Left kidney (tissue), 2 donors: ENCODE data around the gene RNF113A. TPM values are rescaled to one million over a fixed set of nuclear protein-coding genes. Genes with fewer than 3 reads are reported as not detected.
"Not testable (repeated sequence)": the region's sequence is repeated elsewhere in the genome, so short reads cannot be mapped to it uniquely, and the experiment has no call there.

ENCODE experiments used
- DNase-seq: peaks from one replicate; pipeline ENCODE4 v3.0.0-alpha.2; 2013
- polyA plus RNA-seq: library from polyadenylated mRNA; unstranded; fragments of 120-200 nt; gene quantifications from one replicate; pipeline ENCODE4 v1.2.1, GENCODE V29; 2013; ENCODE audit not compliant: insufficient read length

Gene RNF113A
- polyA plus RNA-seq, 1 donor = 10.9 TPM

DNA sequence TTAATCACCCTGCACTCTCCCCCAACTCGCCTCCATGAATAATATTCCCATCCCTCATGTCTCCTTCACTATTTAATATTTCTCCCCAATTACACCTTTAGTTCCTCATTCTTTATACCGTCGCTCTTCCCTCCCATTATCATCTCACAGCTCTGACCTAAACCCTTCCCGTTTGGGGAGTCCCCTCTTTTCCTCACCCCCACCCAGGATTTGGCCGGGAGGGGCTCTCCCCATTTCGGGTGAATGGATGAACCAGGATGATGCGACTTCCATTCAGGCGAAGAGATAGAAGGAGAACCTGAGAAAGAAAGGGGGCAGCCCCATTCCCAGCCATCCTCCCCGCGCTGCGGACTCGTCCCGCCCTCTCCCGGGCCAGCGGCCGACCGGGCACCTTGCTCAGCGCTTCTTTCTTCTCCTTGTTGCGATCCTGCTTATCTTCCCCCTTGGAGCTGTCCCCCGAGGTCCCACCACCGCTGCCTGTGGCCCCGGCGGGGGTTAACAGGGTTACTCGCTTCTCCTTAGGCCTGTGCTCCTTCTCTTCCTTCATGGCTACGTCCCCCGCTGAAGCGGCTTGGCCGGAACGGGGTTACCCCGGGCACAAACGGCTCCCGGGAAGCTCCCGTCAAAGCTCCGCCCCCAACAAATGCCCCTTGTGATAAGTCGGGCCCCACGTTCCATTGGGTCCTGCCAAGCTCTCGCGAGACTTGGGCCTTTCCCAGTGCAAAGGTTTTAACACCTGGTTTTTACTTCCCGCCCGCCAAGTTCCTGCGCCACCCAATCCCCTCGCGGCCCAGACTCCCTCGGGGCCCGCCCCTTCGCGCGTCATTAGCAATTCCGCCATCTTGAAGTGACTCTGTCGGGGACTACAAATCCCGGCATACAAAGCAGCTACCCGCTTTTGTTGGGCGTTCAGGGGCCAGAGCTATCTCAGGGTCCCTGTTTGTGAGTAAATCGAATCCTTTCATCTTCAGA is 18.9 kb downstream of the RNF113A start, which contains the start of gene UPF3B:
UPF3B (minus strand) TSS at position 582 of the 972 bp plus-strand sequence; CDS start at position 547, 35 bp downstream.
- DNase-seq = peak; percentile 94

DNA sequence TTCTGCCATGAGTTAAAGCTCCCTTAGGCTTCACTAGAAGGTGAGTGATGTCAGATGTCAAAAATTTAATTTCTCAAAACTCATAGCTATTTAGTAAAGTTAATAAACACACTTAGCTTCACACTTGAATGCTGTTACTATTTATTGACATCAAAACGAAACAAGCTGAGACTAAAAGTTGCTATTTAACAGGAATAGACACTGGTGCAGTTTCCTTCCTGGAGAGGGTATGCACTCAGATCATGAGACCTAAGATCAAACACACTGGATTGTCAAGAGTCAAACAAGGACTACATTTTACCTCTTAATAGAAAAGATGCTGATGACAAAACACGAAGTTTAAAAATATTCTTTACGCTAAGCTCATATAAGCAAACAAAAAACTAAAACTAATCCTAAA is 37.6 kb downstream of the RNF113A start:
- DNase-seq = no peak

DNA sequence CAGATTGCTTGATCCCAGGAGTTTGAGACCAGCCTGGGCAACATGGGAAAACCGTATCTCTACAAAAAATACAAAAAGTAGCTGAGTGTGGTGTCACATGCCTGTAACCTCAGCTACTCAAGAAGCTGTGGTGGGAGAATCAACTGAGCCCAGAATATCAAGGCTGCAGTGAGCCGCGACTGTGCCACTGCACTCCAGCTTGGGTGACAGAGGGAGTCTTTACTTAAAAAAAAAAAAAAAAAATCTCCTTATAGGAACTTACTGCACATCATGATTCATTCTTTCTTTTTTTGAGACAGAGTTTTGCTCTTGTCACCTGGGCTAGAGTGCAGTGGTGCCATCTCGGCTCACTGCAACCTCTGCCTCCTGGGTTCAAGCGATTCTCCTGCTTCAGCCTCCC is 43.1 kb downstream of the RNF113A start:
- DNase-seq = no peak

DNA sequence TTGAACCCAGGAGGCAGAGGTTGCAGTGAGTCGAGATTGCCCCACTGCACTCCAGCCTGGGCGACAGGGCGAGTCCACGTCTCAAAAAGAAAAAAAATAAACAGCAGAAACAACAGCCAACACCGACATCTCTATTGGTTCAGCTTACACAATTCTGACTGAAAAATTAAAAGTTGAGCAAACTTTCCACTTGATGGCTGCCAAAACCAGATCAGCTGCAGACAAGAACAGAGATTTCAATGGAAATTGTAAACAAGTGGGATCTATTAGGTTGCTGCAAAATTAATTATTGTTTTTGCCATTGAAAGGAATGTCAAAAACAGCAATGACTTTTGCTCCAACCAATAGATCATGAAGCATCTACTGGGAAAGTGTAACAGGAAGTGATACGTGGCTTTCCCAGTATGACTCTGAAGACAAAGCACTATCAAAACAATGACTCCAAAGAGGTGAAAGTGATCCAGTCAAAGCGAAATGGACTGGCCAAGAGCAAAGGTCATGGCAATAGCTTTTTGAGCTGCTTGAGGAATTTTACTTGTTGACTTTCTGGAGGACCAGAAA is 45.1 kb downstream of the RNF113A start:
- DNase-seq = no peak

DNA sequence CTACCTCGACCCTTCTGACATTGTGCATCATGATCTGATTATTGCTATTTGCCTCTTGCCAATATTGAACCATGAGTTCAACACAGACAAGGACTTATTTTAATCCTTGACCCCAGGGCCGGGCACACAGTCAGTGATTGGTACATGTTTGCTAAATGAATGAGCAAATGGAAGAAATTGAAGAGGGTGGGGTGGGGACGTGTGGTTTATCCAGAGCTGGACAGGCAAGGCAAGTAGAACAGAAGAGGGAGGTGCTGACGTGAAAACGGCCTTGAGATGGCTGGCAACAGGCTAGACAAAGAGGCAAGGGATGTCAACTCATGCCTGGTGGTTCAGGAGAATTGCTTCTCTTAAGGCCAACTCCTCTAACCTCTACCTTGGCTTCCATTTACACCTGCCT is 47.3 kb downstream of the RNF113A start:
- DNase-seq = not testable (repeated sequence)

DNA sequence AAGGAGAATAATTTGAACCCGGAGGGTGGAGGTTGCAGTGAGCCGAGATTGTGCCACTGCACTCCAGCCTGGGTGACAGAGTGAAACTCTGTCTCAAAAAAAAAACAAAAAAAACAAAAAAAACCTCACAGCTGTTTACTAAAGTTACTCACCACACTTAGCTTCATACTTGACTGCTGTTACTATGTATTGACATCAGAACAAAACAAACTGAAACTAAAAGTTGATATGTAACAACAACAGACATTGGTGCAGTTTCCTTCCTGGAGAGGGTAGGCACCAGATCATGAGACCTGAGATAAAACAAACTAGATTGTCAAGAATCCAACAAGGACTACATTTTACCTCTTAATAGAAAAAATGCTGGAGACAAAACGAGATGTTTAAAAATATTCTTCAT is 49.8 kb downstream of the RNF113A start:
- DNase-seq = not testable (repeated sequence)

Other genes starting within 250 kb of the RNF113A start
- gene SEPTIN6, start 178.6 kb downstream of the RNF113A start, polyA plus RNA-seq = 81.2 TPM
- 0.38 TPM for gene SOWAHD, start 113.1 kb downstream of the RNF113A start, polyA plus RNA-seq
- 2,143 TPM for gene RPL39, start 80.1 kb downstream of the RNF113A start, polyA plus RNA-seq
- 41.7 TPM for gene UPF3B, start 18.8 kb downstream of the RNF113A start, polyA plus RNA-seq
- gene NDUFA1, start 99 bp upstream of the RNF113A start, polyA plus RNA-seq = 127 TPM
- 0.55 TPM for gene AKAP14, start 24.2 kb upstream of the RNF113A start, polyA plus RNA-seq
- 17.0 TPM for gene NKAP, start 72.0 kb upstream of the RNF113A start, polyA plus RNA-seq
- not detected for gene RHOXF2B, start 206.0 kb upstream of the RNF113A start, polyA plus RNA-seq
- gene RHOXF1, start 244.2 kb upstream of the RNF113A start, polyA plus RNA-seq = 3.0 TPM